ENCODE measurements around the gene CFLAR. TPM values are rescaled to one million over a fixed set of nuclear protein-coding genes. Genes with fewer than 3 reads are reported as not detected.

CFLAR gene
- total RNA-seq, 1 experiment from 2014 or later, result 7.6 TPM

DNA sequence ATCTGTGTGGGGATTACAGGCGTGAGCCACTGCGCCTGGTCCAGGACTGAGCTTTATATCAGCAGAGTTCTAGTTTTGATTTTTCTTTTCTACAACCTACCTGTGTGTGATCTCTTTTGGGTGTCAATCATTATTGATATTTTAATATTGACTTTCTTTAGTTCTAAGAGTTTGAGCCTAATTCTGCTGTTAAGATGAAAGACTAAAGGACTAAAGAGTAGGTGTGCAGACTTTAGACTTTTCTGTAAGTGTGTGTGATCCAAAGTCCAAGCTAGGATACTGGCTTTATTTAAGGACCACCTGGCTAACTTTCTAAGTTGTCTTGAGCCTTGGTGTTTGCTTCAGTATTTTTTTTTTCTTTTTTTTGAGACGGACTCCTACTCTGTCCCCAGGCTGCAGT is 79.4 kb downstream of the CFLAR start:
- H3K18ac ChIP-seq (ENCODE audit: insufficient read length, low read depth, low read length), result no peak overlapping the region
- H3K27ac ChIP-seq (ENCODE audit: insufficient read length, low read depth, low read length), result no peak overlapping the region
- H4K20me1 ChIP-seq (ENCODE audit: control insufficient read depth, insufficient read depth, insufficient read length), result no peaks in the 10 kb centered on the region
- H4K5ac ChIP-seq (ENCODE audit: insufficient read length, low read depth, low read length), result no peak overlapping the region
- H2BK20ac ChIP-seq (ENCODE audit: low read depth, low read length, poor library complexity, severe bottlenecking), result no peak overlapping the region
- no peak overlapping the region for H2AK5ac ChIP-seq (ENCODE audit: insufficient read length, low read length)
- H2AFZ ChIP-seq (ENCODE audit: low read length), result no peak overlapping the region
- H3K23ac ChIP-seq (ENCODE audit: insufficient read length, low read depth, low read length), result no peak overlapping the region
- TF ChIP-seq CTCF (conservative IDR thresholded peaks at IDR 0.05), result no peak
- no peaks in the 10 kb centered on the region for H3K79me2 ChIP-seq (ENCODE audit: insufficient read depth, low read length)
- H4K91ac ChIP-seq (ENCODE audit: insufficient read length, low read depth, low read length), result no peak overlapping the region
- no peak overlapping the region for H3K56ac ChIP-seq (ENCODE audit: insufficient read length, low read depth, low read length)
- Mint-ChIP-seq H3K36me3 (ENCODE audit: insufficient read depth in 1 of 3, low read depth in 3 of 3) (peaks cover 0 to 8% (median 0%) of the 10 kb centered on the region in 3 experiments; a peak in 4 of 7 replicates), H3K27ac (no peak overlapping the region), H3K27me3 (ENCODE audit: low read depth) (no peaks in the 10 kb centered on the region), H3K4me1 (peaks cover 3 to 6% of the 10 kb centered on the region in 2 experiments; a peak in 3 of 4 replicates), H3K4me3 (no peak overlapping the region), H3K9me3 (no peaks in the 10 kb centered on the region)
- no peak overlapping the region for H3K4ac ChIP-seq (ENCODE audit: low read depth, low read length)
- no peaks in the 10 kb centered on the region for H3K4me1 ChIP-seq (ENCODE audit: insufficient read depth, low read length)
- H2BK120ac ChIP-seq (ENCODE audit: low read depth, low read length, poor library complexity, severe bottlenecking), result no peak overlapping the region
- no peak overlapping the region for H3K9ac ChIP-seq (ENCODE audit: extremely low read depth, insufficient read length, low read length)
- no peaks in the 10 kb centered on the region for H3K23me2 ChIP-seq (ENCODE audit: insufficient read length, low read depth, low read length, poor library complexity, severe bottlenecking)
- H3K14ac ChIP-seq (ENCODE audit: insufficient read depth, low read length), result no peak overlapping the region
- H2BK15ac ChIP-seq (ENCODE audit: low read depth, low read length), result no peak overlapping the region
- H3K9me3 ChIP-seq (ENCODE audit: control insufficient read depth, low read depth, low read length), result no peaks in the 10 kb centered on the region
- H3K79me1 ChIP-seq (ENCODE audit: insufficient read depth, low read depth, low read length, poor library complexity, severe bottlenecking), result no peaks in the 10 kb centered on the region
- WGBS (ENCODE audit: extremely low coverage, insufficient read length, low lambda C conversion rate), result no CpG with 5 or more reads among the region's 3 CpGs
- no peaks in the 10 kb centered on the region for H3K27me3 ChIP-seq (ENCODE audit: insufficient read depth, low read length)
- H3T11ph ChIP-seq (ENCODE audit: low read length), result no peak overlapping the region
- no peak overlapping the region for H2BK12ac ChIP-seq (ENCODE audit: insufficient read length, low read depth, low read length)
- H2BK5ac ChIP-seq (ENCODE audit: insufficient read length, low read length), result no peak overlapping the region
- no peak overlapping the region for H3K4me2 ChIP-seq (ENCODE audit: insufficient read depth, insufficient read length, low read length)
- no peak overlapping the region for H4K8ac ChIP-seq (replicated peaks; ENCODE audit: insufficient read length, low read depth, low read length)
- DNase-seq, result no peak

Measured in H9 (cell line).